ENCODE data around the gene OR7G1.
"Not testable (repeated sequence)": the region's sequence is repeated elsewhere in the genome, so short reads cannot be mapped to it uniquely, and the experiment has no call there.

Gene OR7G1

DNA sequence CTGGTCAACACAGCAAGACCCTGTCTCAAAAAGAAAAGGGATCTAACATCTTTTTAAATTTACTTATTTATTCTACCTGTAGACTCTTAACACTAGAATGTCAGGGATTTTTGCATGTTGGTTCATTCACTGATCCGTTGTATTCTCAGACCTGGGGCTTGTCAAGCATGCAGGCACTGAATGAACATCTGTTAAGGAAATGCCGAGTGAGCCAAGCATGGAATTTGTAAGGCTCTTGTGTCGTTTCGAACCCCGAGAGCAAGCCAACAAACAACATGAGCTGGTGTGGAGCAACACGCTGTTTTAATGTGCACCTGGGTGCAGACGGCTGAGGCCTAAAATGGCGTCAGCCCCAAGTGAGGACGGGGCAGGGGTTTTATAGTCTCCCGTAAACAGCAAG lies 38.7 kb downstream of the OR7G1 start:
- no peak for DNase-seq (ENCODE audit: low read depth)

DNA sequence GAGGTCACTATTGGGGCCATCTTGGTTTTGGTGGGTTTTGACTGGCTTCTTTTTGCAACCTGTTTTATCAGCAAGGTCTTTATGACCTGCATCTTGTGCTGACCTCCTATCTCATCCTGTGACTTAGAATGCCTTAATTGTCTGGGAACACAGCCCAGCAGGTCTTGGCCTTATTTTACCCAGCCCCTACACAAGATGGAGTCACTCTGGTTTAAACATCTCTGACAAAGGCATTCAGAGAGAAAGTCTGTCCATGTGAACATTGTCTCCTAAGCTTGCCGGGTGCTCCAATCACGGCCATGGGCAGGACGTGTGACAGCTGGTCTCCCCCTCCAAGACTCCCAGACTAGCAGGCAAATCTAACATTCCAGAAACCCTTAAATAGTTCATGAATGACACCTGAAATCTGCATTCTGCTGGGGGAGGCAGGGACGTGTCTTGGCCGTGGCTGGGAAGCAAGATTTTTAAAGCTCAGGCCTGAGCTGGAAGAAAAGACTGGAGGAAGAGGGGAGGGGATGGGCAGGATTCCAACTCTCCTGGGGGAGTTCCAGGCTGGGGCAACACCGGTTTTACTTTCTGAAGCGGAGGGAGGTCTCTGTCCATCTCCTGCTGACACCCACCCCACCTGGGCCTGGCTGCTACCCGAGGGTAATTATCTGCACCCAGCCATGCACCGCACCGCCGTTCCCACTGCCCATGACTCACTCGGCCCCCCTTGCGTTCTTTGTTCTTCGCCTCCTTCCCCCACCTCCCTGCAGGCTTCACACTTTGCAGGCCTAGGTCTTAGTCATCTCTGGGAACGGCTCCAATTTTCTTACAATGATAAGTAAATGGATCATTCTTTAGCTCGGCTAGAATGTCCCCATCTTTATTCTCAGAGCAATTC lies 40.3 kb downstream of the OR7G1 start:
- peak; percentile 96 for DNase-seq (ENCODE audit: low read depth)

- no peak for DNase-seq (ENCODE audit: low read depth)
These were observed 41.8 kb downstream of the OR7G1 start for GRCh38 chr19:9073806-9074205.

- DNase-seq (ENCODE audit: low read depth) = not testable (repeated sequence)
These were observed 43.8 kb downstream of the OR7G1 start for GRCh38 chr19:9071720-9072119.

DNA sequence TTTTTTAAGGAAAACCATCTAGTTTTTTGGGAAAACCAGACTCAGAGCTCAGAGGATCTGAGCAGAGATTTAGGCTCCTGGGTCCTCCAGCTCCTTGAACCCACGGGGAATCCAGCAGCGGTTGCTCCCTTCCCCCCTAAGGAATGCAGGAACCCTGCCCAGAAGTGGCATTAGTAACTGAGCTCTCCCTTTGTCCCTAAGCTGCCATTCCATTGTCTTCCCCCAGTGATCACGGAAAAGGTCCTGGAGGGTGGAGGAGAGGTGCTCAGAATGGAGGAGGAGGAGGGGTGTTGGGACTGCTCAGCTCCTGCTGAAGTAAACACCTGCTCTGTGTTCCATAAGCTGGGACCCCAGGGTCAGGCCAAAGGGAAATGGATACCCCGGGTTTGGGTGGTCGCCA lies 45.5 kb downstream of the OR7G1 start:
- DNase-seq (ENCODE audit: low read depth) = no peak

DNA sequence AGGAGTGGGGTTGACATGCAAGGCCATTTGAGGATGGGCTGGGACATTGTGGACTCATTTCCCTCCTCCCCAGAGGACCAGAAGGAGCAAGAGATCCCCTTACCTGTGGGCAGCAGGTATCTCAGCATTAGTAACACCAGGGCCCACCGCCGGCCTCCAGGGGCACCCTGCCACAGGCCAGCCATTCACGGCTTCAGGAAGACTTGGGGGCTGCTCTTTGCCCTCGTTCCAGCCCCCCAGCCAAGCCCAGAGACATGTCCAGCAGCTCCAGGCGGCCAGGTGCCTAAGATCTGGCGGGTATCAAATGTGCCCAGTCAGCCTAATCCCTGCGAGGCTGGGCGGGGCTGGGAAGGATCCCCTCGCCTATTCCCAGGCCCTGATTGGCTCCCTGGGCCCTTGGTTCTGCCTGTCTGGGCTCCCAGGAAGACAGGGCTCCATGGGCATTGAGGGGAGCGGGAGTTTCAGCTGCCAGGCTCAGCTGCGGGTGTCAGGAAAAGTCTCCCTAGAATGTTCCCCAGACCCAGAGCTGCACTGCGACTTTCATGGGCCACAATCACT lies 50.0 kb downstream of the OR7G1 start:
- no peak for DNase-seq (ENCODE audit: low read depth)
